ENCODE measurements around the gene FOXM1. TPM values are rescaled to one million over a fixed set of nuclear protein-coding genes. Genes with fewer than 3 reads are reported as not detected.
A peak's percentile ranks its signal among the peaks of the same experiment; 100 is the strongest.

The FOXM1 gene
- total RNA-seq, 4 donors from 2014 or later: 5.9 to 28.7 (median 14.2) TPM

DNA sequence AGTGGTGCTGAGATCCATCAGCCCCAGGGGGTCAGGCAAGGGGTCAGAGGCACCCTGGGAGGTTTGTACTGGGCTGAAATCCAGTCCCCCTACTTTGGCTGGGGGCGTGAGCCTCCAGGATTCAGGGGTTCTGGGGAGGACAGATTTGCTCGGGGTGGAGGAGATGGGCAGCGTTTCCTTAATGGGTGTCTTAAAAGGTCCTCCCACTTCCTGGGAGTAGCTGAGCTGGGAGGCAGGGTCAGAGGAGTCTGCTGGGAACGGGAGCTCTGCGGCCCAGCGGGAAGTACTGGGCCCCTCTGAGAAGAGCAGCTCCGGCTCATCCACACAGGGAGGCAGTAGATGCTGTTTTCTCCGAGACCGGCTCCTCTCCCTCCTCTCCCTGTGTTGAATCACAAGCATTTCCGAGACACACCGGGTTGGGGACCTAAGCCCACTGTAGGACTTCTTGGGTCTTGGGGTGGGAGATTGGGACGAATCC, 18.0 kb downstream of the FOXM1 start:
- peak overlapping the region in 2 of 4 donors; percentile 36 to 39 for H3K27ac ChIP-seq
- H3K4me1 ChIP-seq: no peaks in the 10 kb centered on the region
- no peak for DNase-seq
- no peaks in the 10 kb centered on the region for H3K27me3 ChIP-seq
- no peak overlapping the region for H3K4me3 ChIP-seq
- H3K36me3 ChIP-seq: peaks cover 0 to 50% (median 7%) of the 10 kb centered on the region in 3 donors
- TF ChIP-seq, protein P1, sequence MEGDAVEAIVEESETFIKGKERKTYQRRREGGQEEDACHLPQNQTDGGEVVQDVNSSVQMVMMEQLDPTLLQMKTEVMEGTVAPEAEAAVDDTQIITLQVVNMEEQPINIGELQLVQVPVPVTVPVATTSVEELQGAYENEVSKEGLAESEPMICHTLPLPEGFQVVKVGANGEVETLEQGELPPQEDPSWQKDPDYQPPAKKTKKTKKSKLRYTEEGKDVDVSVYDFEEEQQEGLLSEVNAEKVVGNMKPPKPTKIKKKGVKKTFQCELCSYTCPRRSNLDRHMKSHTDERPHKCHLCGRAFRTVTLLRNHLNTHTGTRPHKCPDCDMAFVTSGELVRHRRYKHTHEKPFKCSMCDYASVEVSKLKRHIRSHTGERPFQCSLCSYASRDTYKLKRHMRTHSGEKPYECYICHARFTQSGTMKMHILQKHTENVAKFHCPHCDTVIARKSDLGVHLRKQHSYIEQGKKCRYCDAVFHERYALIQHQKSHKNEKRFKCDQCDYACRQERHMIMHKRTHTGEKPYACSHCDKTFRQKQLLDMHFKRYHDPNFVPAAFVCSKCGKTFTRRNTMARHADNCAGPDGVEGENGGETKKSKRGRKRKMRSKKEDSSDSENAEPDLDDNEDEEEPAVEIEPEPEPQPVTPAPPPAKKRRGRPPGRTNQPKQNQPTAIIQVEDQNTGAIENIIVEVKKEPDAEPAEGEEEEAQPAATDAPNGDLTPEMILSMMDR (IDR thresholded peaks at IDR 0.05): no peak
- TF ChIP-seq POLR2A (IDR thresholded peaks at IDR 0.05): no peak
- H3K9me3 ChIP-seq: no peaks in the 10 kb centered on the region
- WGBS, 2 donors: 65 to 100% methylated on average over 1 to 7 of the region's 12 CpGs
- intact Hi-C loops (cut with DNase I): loop anchor here (10.0 kb wide), 1 partner anchor 176 kb away; no protein-coding TSS in a partner anchor

DNA sequence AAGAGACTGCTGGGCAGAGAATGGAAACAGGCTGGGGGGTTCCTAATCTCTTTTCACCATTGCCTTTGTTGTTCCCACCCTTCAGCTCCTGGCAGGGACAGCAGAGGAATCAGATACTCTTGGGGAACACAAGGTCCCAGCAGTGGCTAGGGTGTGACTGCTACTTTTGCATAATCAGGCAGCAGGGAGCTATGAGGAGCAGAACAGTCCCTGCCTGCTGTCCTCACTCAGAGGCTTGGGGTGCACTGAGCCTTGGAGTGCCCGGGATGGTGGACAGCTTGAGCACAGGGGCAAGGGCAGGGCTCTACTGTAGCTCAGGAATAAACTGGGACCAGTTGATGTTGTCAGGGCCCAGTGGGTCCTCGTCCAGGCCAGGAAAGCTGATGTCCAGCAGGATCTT, 18.6 kb downstream of the FOXM1 start:
- no peaks in the 10 kb centered on the region for H3K9me3 ChIP-seq
- peaks cover 0 to 4% (median 0%) of the 10 kb centered on the region in 3 donors for H3K4me1 ChIP-seq
- DNase-seq: no peak
- intact Hi-C loops (cut with DNase I): loop anchor here (10.0 kb wide), 1 partner anchor 176 kb away; no protein-coding TSS in a partner anchor
- peaks cover 0 to 44% (median 3%) of the 10 kb centered on the region in 3 donors for H3K36me3 ChIP-seq
- TF ChIP-seq POLR2A (IDR thresholded peaks at IDR 0.05): no peak
- TF ChIP-seq, protein P1 (IDR thresholded peaks at IDR 0.05): no peak
- no peak overlapping the region for H3K4me3 ChIP-seq
- 100% methylated on average over 1 of the region's 2 CpGs; no CpG with 5 or more reads in 1 of the 2 donors for WGBS, 2 donors
- no peaks in the 10 kb centered on the region for H3K27me3 ChIP-seq
- H3K27ac ChIP-seq: peak overlapping the region in 2 of 4 donors; percentile 36 to 39

DNA sequence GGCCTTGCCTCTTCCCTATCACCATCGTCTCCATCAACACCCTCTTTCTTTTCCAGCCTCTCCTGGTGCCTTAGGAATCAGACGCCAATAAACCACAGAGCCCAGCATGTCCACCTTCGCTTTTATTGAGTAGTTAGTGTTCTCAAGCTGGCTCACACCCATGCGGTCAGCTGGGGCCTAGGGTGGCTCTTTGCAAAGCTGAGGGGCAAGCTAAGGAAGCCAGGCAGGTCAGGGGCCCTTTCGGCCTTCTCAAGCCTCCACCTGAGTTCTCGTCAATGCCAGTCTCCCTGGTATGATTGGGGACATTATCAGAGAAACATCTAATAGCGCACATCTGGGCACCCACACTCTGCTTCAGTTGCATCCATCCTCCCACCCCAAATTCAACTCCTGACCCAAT, 19.4 kb downstream of the FOXM1 start:
- Histone ChIP-seq H3K36me3 (peaks cover 0 to 37% (median 3%) of the 10 kb centered on the region in 3 donors), H3K4me1 (peaks cover 0 to 4% (median 0%) of the 10 kb centered on the region in 3 donors), H3K27me3 (no peaks in the 10 kb centered on the region), H3K4me3 (no peak overlapping the region), H3K9me3 (no peaks in the 10 kb centered on the region), H3K27ac (no peak overlapping the region)
- TF ChIP-seq, protein P1 (IDR thresholded peaks at IDR 0.05): no peak
- TF ChIP-seq POLR2A (IDR thresholded peaks at IDR 0.05): no peak
- WGBS, 2 donors: 93 to 95% methylated on average over 4 to 7 of the region's 7 CpGs
- no peak for DNase-seq
- intact Hi-C loops (cut with DNase I): loop anchor here (10.0 kb wide), 1 partner anchor 177 kb away; no protein-coding TSS in a partner anchor

DNA sequence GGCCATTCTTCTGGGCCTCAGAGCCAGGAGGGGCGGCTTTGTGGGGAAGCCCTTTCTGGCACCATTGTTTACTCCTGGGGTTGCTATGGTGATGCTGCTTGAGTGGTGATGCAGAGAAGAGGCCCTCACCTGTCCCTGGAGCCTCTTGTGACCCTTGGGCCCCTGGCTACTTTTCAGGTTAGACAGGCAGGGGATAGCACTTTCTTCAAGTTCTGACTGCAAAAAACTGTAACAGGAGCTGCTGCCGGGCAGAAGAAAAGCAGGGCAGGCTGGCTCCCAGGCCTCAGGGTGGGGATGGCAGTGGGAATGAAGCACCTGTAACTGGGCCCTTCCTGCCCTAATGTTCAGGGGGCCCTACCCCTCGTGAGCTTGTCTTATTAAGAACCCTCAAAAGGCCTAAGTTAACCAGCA, 19.9 kb downstream of the FOXM1 start, which contains the start of gene TEX52:
Gene TEX52, minus strand, starts transcription at position 19 of the 411 bp plus-strand sequence. Its CDS starts 13 bp downstream, at position 6.
- Histone ChIP-seq H3K9me3 (no peaks in the 10 kb centered on the region), H3K4me1 (peaks cover 0 to 4% (median 0%) of the 10 kb centered on the region in 3 donors), H3K4me3 (no peak within 1 kb of the TSS), H3K27me3 (no peaks in the 10 kb centered on the region), H3K36me3 (peaks cover 0 to 37% (median 3%) of the 10 kb centered on the region in 3 donors), H3K27ac (no peak within 1 kb of the TSS)
- TF ChIP-seq, protein P1 (IDR thresholded peaks at IDR 0.05): no peak
- no peak for TF ChIP-seq POLR2A (IDR thresholded peaks at IDR 0.05)
- 79% methylated on average over 3 of the region's 3 CpGs; no CpG with 5 or more reads in 1 of the 2 donors for WGBS, 2 donors
- intact Hi-C loops (cut with DNase I): loop anchor here (10.0 kb wide), 1 partner anchor 178 kb away; no protein-coding TSS in a partner anchor
- DNase-seq: no peak

DNA sequence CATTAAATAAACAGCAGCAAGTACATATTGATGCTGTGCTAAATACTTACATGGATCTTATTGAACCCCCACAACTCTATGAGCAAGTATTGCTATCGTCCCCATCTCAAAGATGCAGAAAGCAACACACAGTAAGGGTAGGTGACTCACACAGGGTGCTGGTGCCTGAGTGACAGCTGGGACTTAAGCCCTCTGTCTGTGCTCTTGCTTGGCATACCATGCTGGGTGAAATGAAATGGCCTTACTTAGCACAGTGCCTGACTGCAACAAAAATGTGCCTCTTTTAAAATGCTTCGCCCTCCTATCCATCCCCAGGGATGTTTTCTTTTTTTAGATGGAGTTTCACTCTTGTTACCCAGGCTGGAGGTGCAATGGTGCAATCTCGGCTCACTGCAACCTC, 20.9 kb downstream of the FOXM1 start:
- peaks cover 0 to 37% (median 3%) of the 10 kb centered on the region in 3 donors for H3K36me3 ChIP-seq
- no peak overlapping the region for H3K27ac ChIP-seq
- H3K27me3 ChIP-seq: no peaks in the 10 kb centered on the region
- no peak for DNase-seq
- no peak overlapping the region for H3K4me3 ChIP-seq
- WGBS, 2 donors: 90 to 92% methylated on average over 3 of the region's 3 CpGs
- H3K4me1 ChIP-seq: peaks cover 0 to 4% (median 0%) of the 10 kb centered on the region in 3 donors
- intact Hi-C loops (cut with DNase I): loop anchor here (10.0 kb wide), 1 partner anchor 179 kb away; no protein-coding TSS in a partner anchor
- H3K9me3 ChIP-seq: no peaks in the 10 kb centered on the region
- TF ChIP-seq POLR2A (IDR thresholded peaks at IDR 0.05): no peak
- TF ChIP-seq, protein P1 (IDR thresholded peaks at IDR 0.05): no peak

All from esophagus squamous epithelium (tissue), 5 donors.